Stimulated activated naive CD4-positive, alpha-beta T cell (primary cell): ENCODE measurements around the gene TOE1.

ENCODE experiments used
- DNase-seq, 6 experiments: peaks; one replicate each; lab custom pipeline; 2025; lab: John Stamatoyannopoulos, UW

TOE1 gene

GRCh38 chr1:45326627-45327623, 13.0 kb upstream of the TOE1 start, which contains the start of gene HPDL:
Gene HPDL (plus strand): TSS chr1:45326895. CDS start chr1:45327149, 254 bp downstream.
- peak; percentile 5 to 51 (median 36) for DNase-seq

GRCh38 chr1:45327644-45328515, 12.1 kb upstream of the TOE1 start:
- DNase-seq: no peak

DNA sequence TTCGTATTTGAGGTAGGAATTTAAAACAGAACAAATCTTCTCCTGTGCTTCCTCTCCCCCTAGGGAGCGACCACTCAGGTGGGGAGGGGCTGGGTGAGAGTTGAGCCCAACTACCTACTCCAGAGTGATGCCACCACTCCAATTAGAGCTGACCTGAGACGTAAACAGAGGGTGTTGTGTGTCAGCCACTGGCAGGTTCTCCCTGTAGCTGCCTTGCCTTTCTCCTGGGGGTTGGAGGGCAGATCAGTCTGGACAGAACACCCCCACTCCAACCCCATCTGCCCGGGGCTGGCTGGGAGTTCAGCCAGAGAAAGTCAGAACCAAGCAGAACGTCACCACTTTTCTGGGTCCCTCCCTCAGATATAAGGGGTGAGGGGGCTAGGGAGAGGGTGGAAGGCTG, 11.3 kb upstream of the TOE1 start:
- DNase-seq: no peak

- no peak for DNase-seq
Measured at GRCh38 chr1:45329445-45329844, 10.5 kb upstream of the TOE1 start.

- no peak for DNase-seq
Measured at GRCh38 chr1:45331436-45332345, 8.3 kb upstream of the TOE1 start.

GRCh38 chr1:45332346-45332720, 7.6 kb upstream of the TOE1 start:
- no peak for DNase-seq

- DNase-seq: no peak
Measured at GRCh38 chr1:45334308-45335245, 5.4 kb upstream of the TOE1 start.

GRCh38 chr1:45335855-45336324, 4.1 kb upstream of the TOE1 start:
- no peak for DNase-seq

DNA sequence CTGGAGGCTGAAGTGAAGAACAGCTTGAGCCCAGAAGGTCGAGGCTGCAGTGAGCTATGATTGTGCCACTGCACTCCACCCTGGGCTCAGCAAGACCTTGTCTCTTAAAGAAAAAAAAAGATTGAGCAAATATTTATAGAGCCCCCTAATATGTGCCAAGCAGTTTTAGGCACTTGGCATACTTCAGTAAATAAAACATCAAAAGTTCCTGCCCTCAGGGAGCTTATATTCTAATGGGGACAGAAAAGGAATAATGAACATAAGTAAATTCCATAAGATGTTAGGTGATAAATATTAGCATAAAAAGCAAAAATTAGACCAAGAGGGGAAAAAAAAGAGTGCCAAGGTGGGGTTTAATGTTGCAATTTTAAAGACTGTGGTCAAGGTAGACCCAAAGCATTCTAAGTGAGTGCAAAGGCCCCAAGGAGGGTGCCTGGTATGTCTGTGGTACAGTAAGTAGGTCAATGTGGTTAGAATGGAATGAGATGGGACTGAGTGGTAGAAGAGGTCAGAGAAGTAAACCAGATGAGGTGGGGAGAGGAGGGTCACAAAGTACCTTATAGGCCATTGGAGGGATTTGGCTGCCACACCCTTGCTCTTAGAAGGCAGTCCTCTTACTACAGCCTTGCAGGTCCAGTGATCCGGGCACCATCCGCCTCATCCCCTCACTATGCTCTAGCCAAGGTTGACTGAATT, 2.2 kb upstream of the TOE1 start:
- DNase-seq: no peak

GRCh38 chr1:45340816-45341466, 971 bp downstream of the TOE1 start:
- DNase-seq: peak in 1 of 6 experiments; percentile 27

- DNase-seq: no peak
Measured at GRCh38 chr1:45344499-45344898, 4.5 kb downstream of the TOE1 start.

GRCh38 chr1:45345014-45345413, 5.0 kb downstream of the TOE1 start:
- DNase-seq: no peak

DNA sequence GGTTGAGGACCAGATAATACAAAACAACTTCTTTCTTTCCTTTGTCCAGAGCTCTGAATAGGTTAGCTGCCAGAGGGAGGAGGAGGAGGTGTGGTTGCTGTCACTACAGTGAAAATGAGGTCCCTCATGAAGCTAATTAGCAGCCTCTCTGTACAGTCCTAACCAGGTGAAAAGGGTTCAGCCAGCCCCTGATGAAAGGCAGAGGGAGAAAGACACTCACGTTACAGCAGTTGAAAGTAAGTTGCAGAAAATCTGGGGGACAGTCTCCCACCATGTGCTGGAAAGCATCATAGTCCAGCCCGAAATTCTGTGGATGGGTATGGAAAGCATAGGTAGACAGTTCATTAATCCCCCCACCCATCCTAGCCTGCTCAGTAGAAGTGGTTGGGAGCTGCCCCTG, 6.5 kb downstream of the TOE1 start:
- DNase-seq: no peak

DNA sequence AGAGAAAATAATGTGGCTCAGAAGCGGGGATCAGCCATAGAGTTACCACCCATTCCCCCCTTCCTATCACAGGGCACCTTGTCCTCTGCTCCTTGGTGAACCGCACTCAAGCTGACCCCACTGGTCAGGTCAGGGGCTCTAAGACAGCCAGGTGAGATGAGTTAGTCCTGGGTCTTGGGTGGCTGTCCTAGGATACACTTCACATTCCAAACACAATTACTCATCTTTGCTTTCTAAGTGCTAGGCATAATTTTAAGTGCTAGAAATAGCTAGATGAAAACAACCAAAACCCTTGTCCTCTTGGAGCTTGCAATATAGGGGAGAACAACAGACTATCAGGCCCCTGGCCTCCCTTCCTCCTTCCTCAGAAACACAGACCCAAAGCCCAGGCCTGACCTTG, 8.1 kb downstream of the TOE1 start:
- DNase-seq: no peak

- no peak for DNase-seq
Measured at GRCh38 chr1:45348609-45348965, 8.6 kb downstream of the TOE1 start.

DNA sequence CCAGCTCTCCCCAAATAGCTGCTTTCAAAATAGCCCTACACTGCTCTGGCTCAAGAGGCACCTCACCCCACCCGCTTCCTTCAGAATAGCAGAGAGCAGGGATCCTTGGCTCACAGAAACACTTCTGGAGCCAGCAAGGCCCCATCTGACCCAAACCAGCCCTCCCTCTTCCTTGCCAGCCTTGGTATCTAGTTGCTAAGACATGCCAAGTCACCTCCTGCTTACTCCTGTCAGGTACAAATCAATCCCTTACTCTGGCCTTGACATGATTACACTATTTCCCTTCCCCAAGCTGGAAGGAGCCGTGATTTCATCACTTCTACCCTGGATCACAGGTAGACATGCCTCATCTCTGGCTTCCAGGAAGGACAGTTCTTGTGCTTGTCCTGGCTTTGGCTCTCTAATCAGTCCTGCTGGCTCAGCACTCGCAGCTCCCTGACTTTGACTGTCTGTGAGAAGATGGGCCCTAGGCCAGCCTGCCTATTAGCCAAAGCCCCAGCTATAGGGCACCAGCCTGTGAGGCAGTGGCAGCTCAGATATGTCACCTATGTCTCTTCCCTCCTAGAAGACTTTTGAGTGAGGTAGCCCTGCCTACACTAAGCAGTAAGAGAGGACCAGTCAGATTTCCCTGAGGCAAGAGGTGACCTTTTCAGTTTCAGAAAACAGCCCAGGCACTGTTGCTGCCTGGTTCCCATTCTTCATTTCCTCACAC, 9.2 kb downstream of the TOE1 start:
- DNase-seq: no peak

DNA sequence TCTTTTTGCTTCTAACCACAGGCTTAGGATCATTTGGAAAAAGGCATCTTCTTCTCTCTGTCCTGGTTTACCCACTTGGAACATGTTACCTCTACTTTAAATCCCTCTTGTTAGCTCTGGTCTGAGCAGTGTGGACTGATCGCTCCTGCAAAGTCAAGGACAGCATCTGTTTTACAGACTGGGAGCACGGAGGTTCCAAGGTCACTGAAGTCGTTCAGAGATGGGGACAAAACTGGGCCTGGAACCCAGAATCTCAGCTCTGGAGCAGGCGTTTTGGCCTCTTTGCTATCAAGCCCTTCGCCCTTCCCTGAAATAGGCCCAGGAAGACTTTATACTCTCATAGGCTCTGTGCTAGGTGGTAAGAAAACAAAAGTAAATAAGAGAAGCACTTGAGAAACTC, 11.5 kb downstream of the TOE1 start:
- no peak for DNase-seq

DNA sequence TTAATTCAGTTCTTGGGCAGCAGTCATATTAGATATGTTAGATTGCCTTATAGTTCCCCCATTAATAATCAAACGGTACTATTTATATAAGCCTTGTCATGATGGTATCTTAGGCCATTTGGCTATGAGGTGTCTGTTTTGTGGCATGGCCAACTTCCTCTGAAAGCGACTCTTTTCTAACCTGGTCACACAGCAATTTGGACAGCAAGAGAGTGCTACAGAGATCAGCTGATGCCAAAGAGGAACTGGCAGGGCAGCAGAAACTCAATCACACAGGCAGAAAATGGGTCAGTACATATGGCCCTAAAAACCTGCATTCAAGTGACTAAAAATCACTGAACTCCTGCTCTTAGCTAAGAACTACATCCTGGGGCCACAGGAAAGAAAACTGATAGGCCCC, 13.7 kb downstream of the TOE1 start:
- DNase-seq: no peak

DNA sequence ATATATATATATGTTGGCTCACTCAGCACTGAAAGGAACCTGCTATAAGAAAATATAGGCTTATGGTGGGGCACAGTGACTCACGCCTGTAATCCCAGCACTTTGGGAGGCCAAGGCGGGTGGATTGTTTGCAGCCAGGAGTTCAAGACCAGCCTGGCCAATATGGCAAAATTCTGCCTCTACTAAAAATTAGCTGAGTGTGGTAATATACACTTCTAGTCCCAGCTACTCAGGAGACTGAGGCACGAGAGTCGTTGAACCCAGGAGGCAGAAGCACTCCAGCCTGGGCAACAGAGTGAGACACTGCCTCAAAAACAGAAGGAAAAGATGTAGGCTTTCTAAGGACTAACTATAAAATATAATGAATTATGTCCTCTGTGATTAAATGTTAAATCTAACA, 14.9 kb downstream of the TOE1 start:
- DNase-seq: no peak
